ENCODE data around the gene BCHE.
"Not testable (repeated sequence)": the region's sequence is repeated elsewhere in the genome, so short reads cannot be mapped to it uniquely, and the experiment has no call there.

Gene BCHE

GRCh38 chr3:165815682-165816081 lies 21.5 kb downstream of the BCHE start:
- no peak for DNase-seq

DNA sequence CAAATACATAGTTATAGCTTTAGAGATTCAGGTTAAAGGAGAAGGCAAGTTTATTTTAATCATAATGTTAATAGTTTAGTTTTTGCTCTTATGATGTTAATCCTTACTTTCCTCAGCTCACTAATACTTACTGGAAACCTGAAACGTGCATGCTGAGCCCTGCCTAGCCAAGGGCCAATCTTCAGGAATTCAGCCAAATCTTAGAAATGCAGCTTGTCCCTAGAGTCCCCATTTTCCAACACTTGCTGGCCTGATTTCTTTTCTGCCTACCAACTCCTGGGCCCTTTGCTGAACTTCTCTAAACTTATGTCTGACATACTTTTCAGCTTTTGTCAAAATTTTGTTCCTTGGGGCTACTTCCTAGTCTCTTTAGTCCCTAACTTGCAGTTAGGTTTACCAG lies 22.8 kb downstream of the BCHE start:
- no peak for DNase-seq

- not testable (repeated sequence) for DNase-seq
Measured at GRCh38 chr3:165807937-165808336, 29.3 kb downstream of the BCHE start.

DNA sequence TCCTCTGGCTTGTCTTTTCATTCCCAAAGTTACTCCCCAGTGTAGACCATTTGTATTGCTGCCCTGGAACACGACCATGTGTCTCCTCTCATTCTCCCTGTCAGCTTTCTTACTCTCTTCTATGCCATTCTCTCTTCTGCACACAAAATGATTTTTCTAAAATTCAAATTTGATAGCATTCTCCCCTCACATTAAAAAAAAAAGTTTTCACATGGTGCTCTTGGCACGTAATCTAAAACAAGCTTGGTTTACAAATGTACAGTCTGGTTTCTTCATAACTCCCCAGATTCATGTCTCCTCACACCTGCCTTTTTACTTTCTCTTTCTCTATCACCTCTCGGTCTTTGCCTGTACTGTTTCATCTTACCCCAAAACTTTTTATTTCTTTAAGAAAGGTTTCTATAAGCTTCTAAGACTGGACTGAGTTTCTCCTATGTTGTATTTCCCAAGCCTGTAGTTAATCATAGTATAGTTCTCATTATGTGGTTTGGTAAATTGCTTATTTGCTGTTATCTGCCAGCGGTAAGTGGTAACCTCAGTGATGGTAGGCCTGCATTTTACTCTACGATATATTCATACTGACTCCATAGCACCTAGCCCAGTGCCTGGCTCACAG lies 31.2 kb downstream of the BCHE start:
- DNase-seq: no peak

DNA sequence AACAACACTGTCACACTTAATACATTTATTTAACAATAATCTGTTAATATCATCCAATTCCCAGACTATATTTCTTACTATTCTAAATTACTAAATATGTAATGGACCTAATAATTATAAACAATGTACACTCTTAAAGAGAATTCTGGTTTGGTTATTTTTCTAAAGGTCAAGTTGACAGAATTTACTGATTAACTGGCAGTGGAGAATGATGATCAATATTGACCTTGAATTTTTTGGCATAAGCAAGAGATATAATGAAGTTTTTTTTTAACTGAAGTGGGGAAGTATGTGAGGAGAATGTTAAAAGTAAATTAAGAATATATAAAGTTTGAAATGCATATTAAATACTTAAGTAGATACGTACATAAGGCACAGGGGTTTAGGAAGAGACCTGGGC lies 33.8 kb downstream of the BCHE start:
- DNase-seq: no peak

DNA sequence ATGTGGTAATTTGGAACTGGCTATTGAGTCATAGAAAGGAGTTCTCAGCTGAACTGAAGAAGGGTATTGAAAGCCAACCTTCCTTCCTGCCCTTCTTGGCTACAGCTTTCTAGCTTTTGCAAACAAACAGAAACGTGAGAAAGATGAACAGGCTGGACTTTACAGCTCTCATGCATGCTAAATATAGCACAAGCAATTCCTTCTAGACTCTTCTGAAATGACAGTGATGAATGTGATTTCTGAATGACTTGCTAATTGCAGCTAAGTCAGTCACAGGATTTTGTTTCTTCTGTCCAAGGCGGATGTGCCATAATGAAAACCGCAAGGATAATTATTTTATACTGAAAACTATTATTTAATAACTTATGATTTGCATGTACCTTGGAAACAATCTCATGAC lies 36.3 kb downstream of the BCHE start:
- no peak for DNase-seq

- DNase-seq: no peak
Measured at GRCh38 chr3:165799026-165799425, 38.2 kb downstream of the BCHE start.

DNA sequence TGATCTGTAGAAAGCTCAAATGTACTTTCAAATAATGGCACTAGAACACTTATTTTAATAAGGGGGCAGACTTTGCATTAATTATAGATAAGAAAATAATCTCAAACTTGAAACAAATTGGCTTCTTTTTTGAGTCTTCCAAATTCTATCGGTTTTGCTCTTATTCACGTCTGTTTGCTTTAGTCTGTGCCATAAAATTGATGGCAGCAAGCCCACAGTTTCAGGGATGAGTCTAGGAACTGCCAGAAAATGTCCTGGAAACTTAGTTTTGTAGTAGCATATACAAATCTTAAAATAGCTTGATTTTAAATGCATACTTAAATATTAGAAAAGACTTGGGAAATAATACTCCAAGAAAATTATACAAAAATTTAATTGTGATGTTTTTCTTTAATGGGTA lies 39.7 kb downstream of the BCHE start:
- no peak for DNase-seq

DNA sequence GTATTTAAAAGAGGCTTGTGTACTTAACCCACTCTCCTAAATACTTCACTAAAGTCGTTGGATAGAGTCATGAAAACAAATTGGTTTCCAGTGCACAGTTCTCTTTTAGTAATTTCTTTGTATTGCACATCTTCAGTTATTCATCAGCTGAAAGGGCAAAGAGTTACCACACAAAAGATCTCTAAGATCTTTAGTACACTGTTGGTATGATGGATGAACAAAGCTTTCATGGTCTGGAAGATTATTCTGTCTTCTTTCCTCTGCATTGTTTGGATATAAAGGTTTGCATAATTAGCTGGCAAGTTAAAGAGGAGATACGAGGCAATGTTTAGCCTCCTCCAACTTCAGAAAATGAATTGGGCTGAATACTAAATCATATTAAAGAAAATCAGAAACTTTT lies 40.5 kb downstream of the BCHE start:
- no peak for DNase-seq

GRCh38 chr3:165788531-165788930 lies 48.7 kb downstream of the BCHE start:
- no peak for DNase-seq

DNA sequence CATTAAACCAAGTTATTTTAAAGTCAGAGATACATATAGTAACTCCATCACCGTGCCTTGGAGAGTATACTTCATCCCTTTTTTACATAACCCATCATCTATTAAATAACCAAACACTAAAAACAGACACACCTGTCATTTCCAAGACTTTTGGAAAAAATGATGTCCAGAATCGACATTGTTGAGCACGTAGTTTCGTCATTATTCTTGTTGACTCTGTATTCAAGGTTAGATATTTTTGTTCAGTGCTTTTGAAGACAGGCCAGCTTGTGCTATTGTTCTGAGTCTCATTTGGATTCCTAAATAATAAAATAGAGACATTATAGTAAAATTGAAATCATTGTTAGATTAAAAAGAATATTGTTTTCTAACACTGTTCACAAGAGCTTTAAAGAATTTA lies 51.2 kb downstream of the BCHE start:
- DNase-seq: no peak

DNA sequence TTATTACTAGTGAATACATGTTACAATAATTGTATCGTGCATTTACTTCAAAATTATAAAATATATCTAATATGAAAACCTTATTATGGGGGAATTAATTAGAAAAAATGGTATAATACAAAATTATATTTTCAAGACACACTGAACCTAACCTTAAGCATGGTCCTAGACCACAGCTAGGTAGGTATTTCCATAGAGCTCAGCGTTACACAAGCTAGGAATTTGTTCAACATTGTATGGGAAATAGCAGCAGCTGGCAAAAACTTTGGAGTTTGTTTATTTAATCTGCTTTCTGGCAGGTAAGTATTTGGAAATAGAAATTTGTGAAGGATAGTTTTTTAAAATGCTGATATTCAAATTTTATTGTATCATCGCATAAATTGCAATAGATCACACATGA lies 52.9 kb downstream of the BCHE start:
- DNase-seq: no peak

DNA sequence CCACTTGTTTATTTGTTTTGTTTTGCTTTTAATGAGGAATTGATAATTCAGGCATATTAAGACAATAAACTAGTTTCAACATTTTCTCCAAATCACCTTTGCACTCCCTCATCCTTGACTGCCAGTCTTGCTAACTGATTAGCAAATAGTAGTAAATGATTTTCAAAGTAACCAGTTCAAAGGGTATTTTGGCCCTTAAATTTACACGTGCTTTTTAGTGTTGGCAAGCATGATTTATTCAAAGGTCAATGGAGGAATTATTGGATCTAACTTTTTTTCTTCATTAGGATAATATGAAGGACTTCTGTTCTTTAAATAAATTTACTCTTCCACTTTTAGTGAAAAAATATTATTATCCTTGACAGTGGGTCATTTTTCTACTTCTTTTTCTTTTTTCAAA lies 53.8 kb downstream of the BCHE start:
- no peak for DNase-seq

- DNase-seq: no peak
Measured at GRCh38 chr3:165778891-165779290, 58.3 kb downstream of the BCHE start.

GRCh38 chr3:165778456-165778855 lies 58.8 kb downstream of the BCHE start:
- DNase-seq: no peak

DNA sequence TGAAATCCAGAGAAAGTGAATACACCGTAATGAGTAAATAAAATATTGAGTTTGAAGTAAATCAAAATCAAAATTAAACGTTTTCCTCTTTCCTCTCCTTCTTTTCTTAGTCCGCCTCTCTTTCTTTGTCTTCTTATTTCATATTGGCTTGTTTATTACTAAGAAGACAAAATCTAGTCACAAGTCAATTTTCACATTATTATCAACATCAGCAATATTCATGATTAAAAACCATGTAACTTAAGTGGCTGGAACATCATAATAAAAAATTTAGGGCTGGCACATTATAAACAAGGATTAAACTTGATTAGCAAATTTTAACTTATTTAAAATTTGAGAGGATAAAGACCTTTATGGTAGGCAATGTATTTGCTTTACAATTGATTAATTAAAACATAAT lies 61.4 kb downstream of the BCHE start:
- no peak for DNase-seq

- DNase-seq: no peak
Measured at GRCh38 chr3:165770781-165771180, 66.4 kb downstream of the BCHE start.

GRCh38 chr3:165768680-165769079 lies 68.5 kb downstream of the BCHE start:
- DNase-seq: no peak

DNA sequence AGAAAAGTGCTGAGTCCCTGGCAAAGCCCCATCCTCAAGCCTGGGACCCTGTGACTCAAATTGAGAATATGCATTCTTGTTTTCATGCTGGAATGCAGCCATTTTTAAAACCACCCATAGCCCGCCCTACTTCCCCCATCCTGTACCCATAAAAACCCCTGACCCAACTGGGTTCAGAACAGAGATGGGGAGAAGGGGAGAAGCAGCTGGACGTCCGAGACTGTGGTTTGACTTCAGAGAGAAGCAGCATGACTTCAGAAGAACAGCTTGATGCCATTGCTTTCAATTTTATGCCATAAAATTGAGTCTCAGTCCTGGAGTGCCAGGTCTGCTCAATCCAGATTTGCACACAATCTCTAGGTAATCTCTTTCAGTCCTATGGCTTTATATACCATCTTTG lies 78.2 kb downstream of the BCHE start:
- DNase-seq: no peak

GRCh38 chr3:165755571-165755970 lies 81.7 kb downstream of the BCHE start:
- DNase-seq: no peak

GRCh38 chr3:165754219-165755007 lies 82.8 kb downstream of the BCHE start:
- no peak for DNase-seq

DNA sequence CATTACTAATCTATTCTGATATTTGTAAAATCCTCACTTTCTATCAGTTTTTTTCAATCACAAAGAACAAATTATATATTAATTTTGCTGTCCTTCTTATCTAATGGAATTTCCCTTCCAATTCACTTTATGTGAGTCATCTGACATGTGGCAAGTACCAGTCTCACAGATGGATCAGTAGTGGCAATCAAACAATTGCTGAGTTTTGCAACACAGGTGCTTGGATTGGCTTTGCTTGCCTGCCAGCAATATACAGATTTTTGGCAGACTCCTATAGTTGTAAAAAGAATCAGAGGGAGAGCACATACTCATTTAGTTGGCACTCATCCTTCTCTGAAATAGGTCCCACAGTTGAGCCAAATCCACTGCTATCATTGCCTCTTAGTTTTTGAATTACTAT lies 83.7 kb downstream of the BCHE start:
- DNase-seq: no peak

GRCh38 chr3:165751637-165752036 lies 85.6 kb downstream of the BCHE start:
- DNase-seq: no peak

DNA sequence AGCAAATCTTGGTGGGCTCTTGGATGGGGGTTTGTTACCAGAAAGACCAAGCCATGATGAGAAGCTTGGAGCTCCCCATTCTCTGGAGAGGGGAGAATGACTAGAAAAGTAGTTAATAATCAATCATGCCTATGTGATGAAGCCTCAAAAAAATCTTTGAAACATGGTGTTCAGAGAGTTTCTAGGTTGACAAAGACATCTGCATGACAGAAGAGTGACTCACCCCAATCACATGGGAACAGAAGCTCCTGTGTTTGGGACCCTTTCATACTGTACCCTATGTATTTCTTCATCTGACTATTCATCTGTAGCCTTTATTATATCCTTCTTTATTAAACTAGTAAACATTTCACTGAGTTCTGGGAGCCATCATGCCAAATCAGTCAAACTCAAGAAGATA lies 87.4 kb downstream of the BCHE start:
- DNase-seq: no peak

- DNase-seq: no peak
Measured at GRCh38 chr3:165749241-165749640, 88.0 kb downstream of the BCHE start.

All from activated CD8-positive, alpha-beta memory T cell treated with anti-CD3 and anti-CD28 coated beads, Interleukin-2, amount 50 U/mL, for 4 hours (primary cell).